ENCODE results near the gene ELF2.
"Not testable (repeated sequence)": the region's sequence is repeated elsewhere in the genome, so short reads cannot be mapped to it uniquely, and the experiment has no call there.

Gene ELF2

DNA sequence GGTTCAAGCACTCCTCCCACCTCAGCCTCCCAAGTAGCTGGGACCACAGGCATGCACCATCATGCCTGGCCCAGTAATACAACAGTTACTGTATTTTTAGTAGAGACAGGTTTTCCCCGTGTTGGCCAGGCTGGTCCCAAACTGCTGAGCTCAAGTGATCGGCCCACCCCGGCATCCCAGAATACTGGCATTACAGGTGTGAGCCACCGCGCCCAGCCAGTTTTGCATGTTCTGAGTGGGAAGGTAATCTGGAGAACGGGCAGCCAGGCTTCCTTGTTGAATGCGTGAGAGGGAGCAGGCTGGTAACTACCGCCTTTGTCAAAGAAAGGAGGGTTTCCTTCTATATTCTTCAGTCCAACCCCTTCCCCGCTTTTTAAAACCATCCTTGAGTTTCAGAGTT is 152.3 kb downstream of the ELF2 start:
- Histone ChIP-seq H3K27me3 (ENCODE audit: control insufficient read depth, low read length) (no peaks in the 10 kb centered on the region), H3K9me2 (replicated peaks; ENCODE audit: control insufficient read depth, low read length) (no peaks in the 10 kb centered on the region), H4K20me1 (ENCODE audit: control insufficient read depth, insufficient read depth, low read depth, low read length) (peaks cover 16% of the 10 kb centered on the region; the same call in 1 of the 2 replicates), H3K27ac (ENCODE audit: low read depth, low read length) (no peak overlapping the region), H3K4me2 (ENCODE audit: low read length) (no peak overlapping the region), H3K4me1 (ENCODE audit: control insufficient read depth, low read length) (peaks cover 20% of the 10 kb centered on the region), H3K4me3 (ENCODE audit: low read length) (no peak overlapping the region), H3K9me3 (ENCODE audit: control insufficient read depth, insufficient read depth, low read length) (no peaks in the 10 kb centered on the region), H3K36me3 (ENCODE audit: control insufficient read depth, low read length) (peaks cover 14% of the 10 kb centered on the region), H3F3A (ENCODE audit: control insufficient read depth, insufficient read depth) (peaks cover 12% of the 10 kb centered on the region), H3K79me2 (ENCODE audit: control insufficient read depth, low read length) (peaks cover 94% of the 10 kb centered on the region)
- TF ChIP-seq CTCF (IDR thresholded peaks at IDR 0.05; ENCODE audit: low read depth, low read length, poor library complexity, severe bottlenecking) = no peak
- no peak for TF ChIP-seq EZH2phosphoT487 (IDR thresholded peaks at IDR 0.05; ENCODE audit: borderline replicate concordance, low read length)

DNA sequence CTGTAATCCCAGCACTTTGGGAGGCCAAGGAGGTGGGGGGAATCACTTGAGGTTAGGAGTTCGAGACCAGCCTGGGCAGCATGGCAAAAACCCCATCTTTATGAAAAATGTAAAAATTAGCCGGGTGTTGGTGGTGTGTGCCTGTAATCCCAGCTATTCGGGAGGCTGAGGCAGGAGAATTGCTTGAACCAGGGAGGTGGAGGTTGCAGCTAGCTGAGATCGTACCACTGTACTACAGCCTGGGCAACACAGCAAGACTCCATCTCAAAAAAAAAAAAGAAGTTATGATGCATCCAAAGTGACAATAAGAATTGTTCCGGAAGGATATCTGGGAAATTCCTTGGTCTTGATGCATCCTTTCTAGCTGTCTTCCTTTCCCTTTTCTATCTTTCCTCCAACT is 154.2 kb downstream of the ELF2 start:
- Histone ChIP-seq H4K20me1 (ENCODE audit: control insufficient read depth, insufficient read depth, low read depth, low read length) (peaks cover 21% of the 10 kb centered on the region; the same call in 1 of the 2 replicates), H3K4me3 (ENCODE audit: low read length) (no peak overlapping the region), H3K9me2 (replicated peaks; ENCODE audit: control insufficient read depth, low read length) (no peaks in the 10 kb centered on the region), H3K27ac (ENCODE audit: low read depth, low read length) (no peak overlapping the region), H3F3A (ENCODE audit: control insufficient read depth, insufficient read depth) (peaks cover 1% of the 10 kb centered on the region; the same call in 1 of the 2 replicates), H3K36me3 (ENCODE audit: control insufficient read depth, low read length) (peaks cover 26% of the 10 kb centered on the region), H3K9me3 (ENCODE audit: control insufficient read depth, insufficient read depth, low read length) (no peaks in the 10 kb centered on the region), H3K79me2 (ENCODE audit: control insufficient read depth, low read length) (peaks cover 97% of the 10 kb centered on the region), H3K4me2 (ENCODE audit: low read length) (no peak overlapping the region), H3K27me3 (ENCODE audit: control insufficient read depth, low read length) (no peaks in the 10 kb centered on the region), H3K4me1 (ENCODE audit: control insufficient read depth, low read length) (peaks cover 36% of the 10 kb centered on the region)
- TF ChIP-seq EZH2phosphoT487 (IDR thresholded peaks at IDR 0.05; ENCODE audit: borderline replicate concordance, low read length) (no peak), CTCF (IDR thresholded peaks at IDR 0.05; ENCODE audit: low read depth, low read length, poor library complexity, severe bottlenecking) (no peak)

DNA sequence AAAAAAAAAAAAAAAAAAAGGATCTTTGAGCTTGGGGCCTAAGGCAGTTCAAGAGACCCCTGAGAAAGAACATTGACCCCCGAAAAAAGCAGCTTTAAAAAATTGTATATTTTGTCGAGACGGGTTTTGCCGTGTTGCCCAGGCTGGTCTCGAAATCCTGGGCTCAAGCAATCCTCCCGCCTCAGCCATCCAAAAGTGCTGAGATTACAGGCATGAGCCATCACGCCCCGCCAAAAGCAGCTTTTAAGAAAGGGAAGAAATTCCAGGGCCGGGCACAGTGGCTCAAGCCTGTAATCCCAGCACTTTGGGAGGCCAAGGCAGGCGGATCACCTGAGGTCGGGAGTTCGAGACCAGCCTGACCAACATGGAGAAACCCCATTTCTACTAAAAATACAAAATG is 155.9 kb downstream of the ELF2 start:
- H3K9me2 ChIP-seq (replicated peaks; ENCODE audit: control insufficient read depth, low read length); H3K9me3 ChIP-seq (ENCODE audit: control insufficient read depth, insufficient read depth, low read length); H3K27ac ChIP-seq (ENCODE audit: low read depth, low read length); H3F3A ChIP-seq (ENCODE audit: control insufficient read depth, insufficient read depth); H3K4me3 ChIP-seq (ENCODE audit: low read length); H3K27me3 ChIP-seq (ENCODE audit: control insufficient read depth, low read length): not testable (repeated sequence)
- H3K79me2 ChIP-seq (ENCODE audit: control insufficient read depth, low read length) = peaks cover 100% of the 10 kb centered on the region
- peak overlapping the region; percentile 1; the same call in 1 of the 2 replicates for H3K4me2 ChIP-seq (ENCODE audit: low read length)
- peaks cover 25% of the 10 kb centered on the region for H3K36me3 ChIP-seq (ENCODE audit: control insufficient read depth, low read length)
- peaks cover 39% of the 10 kb centered on the region for H3K4me1 ChIP-seq (ENCODE audit: control insufficient read depth, low read length)
- peaks cover 21% of the 10 kb centered on the region; the same call in 1 of the 2 replicates for H4K20me1 ChIP-seq (ENCODE audit: control insufficient read depth, insufficient read depth, low read depth, low read length)

- Histone ChIP-seq H3K4me2 (ENCODE audit: low read length) (no peak overlapping the region), H3K9me3 (ENCODE audit: control insufficient read depth, insufficient read depth, low read length) (no peaks in the 10 kb centered on the region), H4K20me1 (ENCODE audit: control insufficient read depth, insufficient read depth, low read depth, low read length) (peaks cover 21% of the 10 kb centered on the region; the same call in 1 of the 2 replicates), H3K36me3 (ENCODE audit: control insufficient read depth, low read length) (peaks cover 25% of the 10 kb centered on the region), H3K4me3 (ENCODE audit: low read length) (no peak overlapping the region), H3K9me2 (replicated peaks; ENCODE audit: control insufficient read depth, low read length) (no peaks in the 10 kb centered on the region), H3K27ac (ENCODE audit: low read depth, low read length) (no peak overlapping the region), H3K79me2 (ENCODE audit: control insufficient read depth, low read length) (peaks cover 98% of the 10 kb centered on the region), H3K27me3 (ENCODE audit: control insufficient read depth, low read length) (no peaks in the 10 kb centered on the region), H3K4me1 (ENCODE audit: control insufficient read depth, low read length) (peaks cover 39% of the 10 kb centered on the region), H3F3A (ENCODE audit: control insufficient read depth, insufficient read depth) (no peaks in the 10 kb centered on the region)
- TF ChIP-seq CTCF (IDR thresholded peaks at IDR 0.05; ENCODE audit: low read depth, low read length, poor library complexity, severe bottlenecking) = no peak
- TF ChIP-seq EZH2phosphoT487 (IDR thresholded peaks at IDR 0.05; ENCODE audit: borderline replicate concordance, low read length) = no peak
Measured at GRCh38 chr4:139020384-139020783, 156.6 kb downstream of the ELF2 start.
